MCF 10A (cell line): ENCODE measurements around the gene PPP3CB. TPM values are rescaled to one million over a fixed set of nuclear protein-coding genes. Genes with fewer than 3 reads are reported as not detected.

Experiments
- BruUV-seq: library from RNA; stranded (reverse); fragments of 400-500 nt; replicated peaks from 2 replicates; lab custom pipeline; 2021; lab: Mats Ljungman, UMichigan
- CTCF ChIA-PET: fragments of 300-600 bp; sonication (Branson Sonifier 250); formaldehyde crosslinking; extraction: SDS; loops from one replicate; lab custom pipeline; 2021; ENCODE audit warnings: antibody characterized with exemption, inconsistent platforms; lab: Yijun Ruan, JAX
- POLR2A ChIA-PET: fragments of 300-600, 350-650 bp; sonication (Branson Sonifier 250); formaldehyde crosslinking; extraction: SDS; loops from one replicate; lab custom pipeline; 2020; ENCODE audit warnings: antibody characterized with exemption, inconsistent platforms; lab: Yijun Ruan, JAX
- DNase-seq: peaks from one replicate; pipeline ENCODE4 v3.0.0-alpha.2; 2018; ENCODE audit not compliant: unreplicated experiment
- H3K27ac Mint-ChIP-seq: one replicate; pipeline ENCODE4 v1.8.0; 2022; ENCODE audit warnings: mild to moderate bottlenecking, low read depth, mixed read lengths; ENCODE audit not compliant: unreplicated experiment
- H3K27me3 Mint-ChIP-seq: one replicate; pipeline ENCODE4 v1.8.0; 2022; ENCODE audit warnings: mixed read lengths; ENCODE audit not compliant: insufficient read depth, unreplicated experiment
- H3K36me3 Mint-ChIP-seq: one replicate; pipeline ENCODE4 v1.8.0; 2022; ENCODE audit warnings: mild to moderate bottlenecking, moderate library complexity, mixed read lengths; ENCODE audit not compliant: insufficient read depth, unreplicated experiment
- H3K4me1 Mint-ChIP-seq: one replicate; pipeline ENCODE4 v1.8.0; 2022; ENCODE audit warnings: mixed read lengths; ENCODE audit not compliant: insufficient read depth, unreplicated experiment
- H3K4me3 Mint-ChIP-seq: one replicate; pipeline ENCODE4 v1.8.0; 2022; ENCODE audit warnings: mild to moderate bottlenecking, moderate library complexity, mixed read lengths; ENCODE audit not compliant: unreplicated experiment
- H3K9me3 Mint-ChIP-seq: one replicate; pipeline ENCODE4 v1.8.0; 2022; ENCODE audit warnings: mixed read lengths; ENCODE audit not compliant: unreplicated experiment
- intact Hi-C: fragments of 100-400 bp; cut with micrococcal nuclease; formaldehyde crosslinking; loops from 2 replicates; pipeline ENCODE4 v1.14.1; 2022
- total RNA-seq: library from RNA; stranded (reverse); gene quantifications from 2 replicates; pipeline ENCODE4 v1.2.3, GENCODE V29; 2022
- TF ChIP-seq, protein P1 (sequence below): fragments of 200-600 bp; IDR thresholded peaks from one replicate; pipeline ENCODE4 v1.8.0; 2022; ENCODE audit warnings: antibody characterized with exemption, mild to moderate bottlenecking; ENCODE audit not compliant: unreplicated experiment

The PPP3CB gene
- total RNA-seq, 1 experiment from 2014 or later: 37.4 TPM

DNA sequence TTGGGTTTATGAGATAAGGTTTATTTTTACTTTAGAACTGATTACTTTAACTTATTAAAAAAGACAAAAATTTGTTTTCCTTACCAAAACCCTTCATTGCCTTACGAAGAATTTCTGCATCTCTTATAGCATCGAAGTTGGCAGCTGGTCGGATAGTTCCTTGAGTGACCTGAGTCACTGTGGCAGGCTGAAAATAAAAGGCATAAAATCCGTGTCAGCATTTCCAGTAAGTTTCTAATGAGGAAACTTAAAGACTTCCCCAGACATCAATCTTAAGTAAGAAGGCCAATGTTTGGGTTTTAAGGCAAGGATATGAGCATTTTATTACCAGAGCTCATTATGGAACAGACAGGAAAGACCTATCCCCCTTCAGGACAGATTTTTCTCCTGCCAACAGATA, 107.6 kb downstream of the PPP3CB start:
- TF ChIP-seq, protein P1, sequence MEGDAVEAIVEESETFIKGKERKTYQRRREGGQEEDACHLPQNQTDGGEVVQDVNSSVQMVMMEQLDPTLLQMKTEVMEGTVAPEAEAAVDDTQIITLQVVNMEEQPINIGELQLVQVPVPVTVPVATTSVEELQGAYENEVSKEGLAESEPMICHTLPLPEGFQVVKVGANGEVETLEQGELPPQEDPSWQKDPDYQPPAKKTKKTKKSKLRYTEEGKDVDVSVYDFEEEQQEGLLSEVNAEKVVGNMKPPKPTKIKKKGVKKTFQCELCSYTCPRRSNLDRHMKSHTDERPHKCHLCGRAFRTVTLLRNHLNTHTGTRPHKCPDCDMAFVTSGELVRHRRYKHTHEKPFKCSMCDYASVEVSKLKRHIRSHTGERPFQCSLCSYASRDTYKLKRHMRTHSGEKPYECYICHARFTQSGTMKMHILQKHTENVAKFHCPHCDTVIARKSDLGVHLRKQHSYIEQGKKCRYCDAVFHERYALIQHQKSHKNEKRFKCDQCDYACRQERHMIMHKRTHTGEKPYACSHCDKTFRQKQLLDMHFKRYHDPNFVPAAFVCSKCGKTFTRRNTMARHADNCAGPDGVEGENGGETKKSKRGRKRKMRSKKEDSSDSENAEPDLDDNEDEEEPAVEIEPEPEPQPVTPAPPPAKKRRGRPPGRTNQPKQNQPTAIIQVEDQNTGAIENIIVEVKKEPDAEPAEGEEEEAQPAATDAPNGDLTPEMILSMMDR: no peak
- H3K36me3 Mint-ChIP-seq: peaks cover 91% of the 10 kb centered on the region
- no TSS peak for BruUV-seq
- no peaks in the 10 kb centered on the region for H3K4me1 Mint-ChIP-seq
- ChIA-PET CTCF (no interaction called here), POLR2A (interaction anchor here (0.7 kb wide), 1 partner anchor 8 kb away, joined by 3 read pairs; no protein-coding TSS in a partner anchor)
- H3K27ac Mint-ChIP-seq: no peak overlapping the region
- no peak overlapping the region for H3K4me3 Mint-ChIP-seq
- H3K27me3 Mint-ChIP-seq: no peaks in the 10 kb centered on the region
- DNase-seq: no peak
- intact Hi-C loops: no loop called here
- no peaks in the 10 kb centered on the region for H3K9me3 Mint-ChIP-seq

DNA sequence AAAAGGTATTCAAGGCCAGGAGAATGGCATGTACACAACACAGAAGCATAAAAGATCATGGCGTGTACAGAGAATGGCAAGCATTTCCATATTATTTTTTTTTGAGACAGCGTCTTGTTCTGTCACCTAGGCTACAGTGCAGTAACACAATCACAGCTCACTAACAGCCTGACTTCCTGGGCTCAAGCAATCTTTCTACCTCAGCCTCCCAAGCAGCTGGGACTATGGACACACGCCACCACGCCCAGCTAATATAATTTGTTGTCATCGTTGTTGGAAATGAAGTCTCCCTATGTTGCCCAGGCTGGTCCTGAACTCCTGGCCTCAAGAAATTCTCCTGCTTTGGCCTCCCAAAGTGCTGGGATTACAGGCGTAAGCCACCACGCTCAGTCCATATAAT, 109.2 kb downstream of the PPP3CB start:
- Mint-ChIP-seq H3K27me3 (no peaks in the 10 kb centered on the region), H3K9me3 (no peaks in the 10 kb centered on the region), H3K27ac (no peak overlapping the region), H3K36me3 (peaks cover 94% of the 10 kb centered on the region), H3K4me1 (no peaks in the 10 kb centered on the region), H3K4me3 (no peak overlapping the region)
- BruUV-seq: no TSS peak
- intact Hi-C loops: no loop called here
- CTCF ChIA-PET: interaction anchor here (0.5 to 1.1 kb wide), 2 partner anchors 11 to 183 kb away, joined by 4 read pairs; no protein-coding TSS in a partner anchor
- DNase-seq: no peak
- POLR2A ChIA-PET: no interaction called here
- TF ChIP-seq, protein P1: no peak

Other genes starting within 250 kb of the PPP3CB start
- 33.1 and 35.1 TPM in 2 replicates for gene DNAJC9, start 248.8 kb downstream of the PPP3CB start, total RNA-seq
- gene MRPS16, start 243.4 kb downstream of the PPP3CB start, total RNA-seq: 203 and 247 TPM in 2 replicates
- 1.5 and 2.9 TPM in 2 replicates for gene CFAP70, start 137.2 kb downstream of the PPP3CB start, total RNA-seq
- 137 and 161 TPM in 2 replicates for gene ANXA7, start 82.0 kb downstream of the PPP3CB start, total RNA-seq
- 1.8 and 2.4 TPM in 2 replicates for gene MSS51, start 62.5 kb downstream of the PPP3CB start, total RNA-seq
- gene USP54, start 95.3 kb upstream of the PPP3CB start, total RNA-seq: 19.6 and 21.4 TPM in 2 replicates
- gene MYOZ1, start 145.4 kb upstream of the PPP3CB start, total RNA-seq: not detected in 2 replicates
- gene SYNPO2L, start 160.0 kb upstream of the PPP3CB start, total RNA-seq: not detected in 2 replicates
- 16.0 and 17.3 TPM in 2 replicates for gene AGAP5, start 202.1 kb upstream of the PPP3CB start, total RNA-seq
- gene SEC24C, start 248.3 kb upstream of the PPP3CB start, total RNA-seq: 78.0 and 97.9 TPM in 2 replicates